HG03280 (cell line): Measurements from ENCODE around the gene SYT17.

Source experiments
- ATAC-seq: cut with Tn5 transposase; IDR thresholded peaks from one replicate; pipeline ENCODE4 v1.9.1; 2021; ENCODE audit warnings: mild to moderate bottlenecking, moderate library complexity; ENCODE audit not compliant: unreplicated experiment

Gene SYT17, protein sequence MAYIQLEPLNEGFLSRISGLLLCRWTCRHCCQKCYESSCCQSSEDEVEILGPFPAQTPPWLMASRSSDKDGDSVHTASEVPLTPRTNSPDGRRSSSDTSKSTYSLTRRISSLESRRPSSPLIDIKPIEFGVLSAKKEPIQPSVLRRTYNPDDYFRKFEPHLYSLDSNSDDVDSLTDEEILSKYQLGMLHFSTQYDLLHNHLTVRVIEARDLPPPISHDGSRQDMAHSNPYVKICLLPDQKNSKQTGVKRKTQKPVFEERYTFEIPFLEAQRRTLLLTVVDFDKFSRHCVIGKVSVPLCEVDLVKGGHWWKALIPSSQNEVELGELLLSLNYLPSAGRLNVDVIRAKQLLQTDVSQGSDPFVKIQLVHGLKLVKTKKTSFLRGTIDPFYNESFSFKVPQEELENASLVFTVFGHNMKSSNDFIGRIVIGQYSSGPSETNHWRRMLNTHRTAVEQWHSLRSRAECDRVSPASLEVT

DNA sequence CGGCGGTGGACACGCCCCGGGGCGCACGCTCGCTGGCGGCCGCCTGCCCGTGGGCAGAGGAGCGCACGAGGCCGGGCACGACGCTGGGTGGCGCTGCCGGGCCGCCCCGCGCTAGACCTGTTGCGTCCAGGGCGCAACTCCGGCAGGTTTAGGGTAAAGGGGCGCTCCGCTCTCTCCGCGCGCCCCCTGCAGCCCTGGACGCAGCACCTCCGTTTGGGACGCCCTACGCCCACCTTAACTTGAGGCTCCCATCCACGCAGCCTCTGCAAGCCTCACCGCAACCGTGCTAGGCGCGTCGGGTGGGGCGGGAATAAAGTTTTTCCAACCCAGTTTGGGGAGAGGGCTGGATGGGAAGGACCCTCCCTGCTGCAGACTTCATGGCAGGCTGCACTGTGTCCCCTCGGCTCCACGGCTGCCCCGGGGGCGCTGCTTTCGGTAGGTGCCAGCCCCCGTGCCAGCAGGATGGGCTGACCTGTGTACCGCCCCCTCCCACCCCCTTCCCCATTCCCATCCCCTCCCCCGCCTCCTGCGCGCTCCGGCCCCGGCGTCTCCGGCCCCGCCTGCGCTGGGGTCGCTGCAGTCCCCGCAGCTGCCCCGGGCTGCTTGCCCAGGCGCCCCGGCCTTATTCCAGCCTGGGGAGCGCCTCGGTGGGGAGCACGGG lies at the start of gene SYT17:
TSS of gene SYT17 (plus strand) at position 531 of the 661 bp plus-strand sequence. CDS start 407 bp downstream, outside the sequence.
- ATAC-seq = peak; percentile 71

DNA sequence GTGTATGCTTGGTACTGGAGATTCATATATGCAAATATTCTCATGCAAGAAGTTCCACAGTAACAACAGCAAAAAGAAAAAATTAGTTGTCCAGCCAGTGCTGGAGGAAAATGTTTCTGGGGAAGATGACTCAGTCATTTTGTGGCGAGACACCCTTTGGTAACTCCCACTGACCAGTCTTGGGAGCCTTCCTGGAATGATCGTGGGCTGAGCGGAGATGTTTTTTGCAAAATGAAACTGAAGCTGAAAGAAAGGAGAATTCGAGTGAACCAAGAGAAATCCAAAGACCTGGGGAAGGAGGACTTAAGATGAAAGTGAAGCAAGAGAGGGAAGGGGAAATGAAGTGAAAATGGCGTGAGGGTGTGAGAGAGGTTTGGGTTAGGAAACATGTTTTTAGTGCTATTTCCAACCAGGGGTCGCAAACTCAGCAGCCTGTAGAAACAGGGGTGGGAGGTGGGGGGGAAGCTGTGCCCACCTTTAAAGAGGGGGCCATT lies 49.1 kb upstream of the SYT17 start:
- no peak for ATAC-seq

DNA sequence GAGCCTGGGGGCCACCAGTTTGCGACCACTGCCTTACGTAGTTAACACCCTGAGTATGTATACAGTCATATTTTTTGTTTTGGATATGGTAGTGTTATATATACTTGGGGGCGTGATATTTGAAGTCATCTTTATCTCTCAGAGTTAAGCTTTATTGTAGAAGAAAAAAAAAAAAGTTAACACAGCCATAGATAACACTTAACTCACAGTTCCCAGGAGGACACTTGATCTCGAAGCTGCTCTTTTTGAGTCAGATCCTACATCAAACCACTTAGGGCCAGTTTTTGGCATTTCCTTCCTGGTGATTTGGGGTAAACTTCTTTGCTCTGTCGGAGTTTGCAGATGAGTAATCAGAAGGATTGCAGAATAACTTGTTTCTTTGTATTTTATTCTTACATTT lies 48.5 kb upstream of the SYT17 start:
- no peak for ATAC-seq

DNA sequence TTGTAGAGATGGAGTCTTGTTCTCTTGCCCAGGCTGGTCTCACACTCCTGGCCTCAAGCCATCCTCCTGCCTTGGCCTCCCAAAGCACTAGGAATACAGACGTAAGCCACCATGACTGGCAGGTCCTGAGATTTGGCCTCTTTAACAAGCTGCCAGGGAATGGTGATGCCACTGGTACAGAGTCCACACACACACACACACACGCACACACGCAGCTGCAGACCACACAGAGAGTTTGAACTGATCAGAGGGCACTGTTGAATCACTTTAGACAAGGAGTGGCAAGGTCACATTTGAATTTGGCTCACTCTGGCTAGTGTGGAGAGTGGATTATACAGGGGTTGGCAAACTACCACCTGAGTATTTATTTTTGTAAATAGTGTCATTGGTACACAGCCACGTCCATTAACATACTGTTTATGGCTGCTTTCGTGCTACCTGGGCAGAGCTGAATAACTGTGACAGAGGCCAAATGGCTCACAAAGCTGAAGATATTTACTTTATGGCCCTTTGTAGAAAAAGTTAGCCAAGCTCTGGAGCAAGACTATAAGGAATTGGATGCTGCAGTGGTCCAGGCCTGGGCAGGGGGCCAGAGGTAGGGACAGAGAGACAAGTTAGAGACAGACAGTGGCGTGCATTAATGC lies 44.4 kb upstream of the SYT17 start:
- ATAC-seq = no peak

DNA sequence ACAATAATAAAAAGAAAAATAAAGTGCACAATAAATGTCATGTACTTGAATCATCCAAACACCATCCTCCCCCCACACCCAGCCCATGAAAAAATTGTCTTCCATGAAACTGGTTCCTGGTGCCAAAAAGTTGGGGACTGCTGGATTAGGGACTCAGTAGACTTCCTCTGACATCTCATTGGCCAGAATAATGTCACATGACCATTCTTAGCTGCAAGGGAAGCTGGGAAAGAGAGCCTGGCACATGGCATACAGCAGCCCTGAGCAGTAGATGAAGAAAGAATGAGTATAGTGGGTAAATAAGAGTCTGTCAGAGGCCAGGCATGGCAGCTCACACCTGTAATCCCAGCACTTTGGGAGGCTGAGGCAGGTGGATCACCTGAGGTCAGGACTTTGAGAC lies 41.7 kb upstream of the SYT17 start:
- ATAC-seq = no peak

DNA sequence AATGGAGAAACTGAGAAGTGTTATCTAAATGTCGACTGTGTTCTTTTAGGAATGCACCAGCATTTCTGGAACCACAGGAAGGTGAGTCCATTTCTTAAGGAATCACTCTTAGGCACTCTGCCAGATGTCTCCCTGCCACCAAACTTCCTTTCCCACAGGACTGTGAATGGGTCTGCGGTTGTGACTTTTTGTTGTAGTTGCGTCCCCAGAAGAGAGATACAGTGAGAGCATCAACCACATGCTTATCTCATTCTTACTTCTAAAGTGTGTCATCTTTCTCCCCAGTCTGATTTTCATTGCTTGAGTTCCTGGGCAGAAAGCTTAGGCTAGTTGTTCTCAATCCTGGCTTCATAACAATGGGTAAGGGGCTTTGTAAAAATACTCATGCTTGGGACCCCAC lies 40.8 kb upstream of the SYT17 start:
- ATAC-seq = peak; percentile 37

DNA sequence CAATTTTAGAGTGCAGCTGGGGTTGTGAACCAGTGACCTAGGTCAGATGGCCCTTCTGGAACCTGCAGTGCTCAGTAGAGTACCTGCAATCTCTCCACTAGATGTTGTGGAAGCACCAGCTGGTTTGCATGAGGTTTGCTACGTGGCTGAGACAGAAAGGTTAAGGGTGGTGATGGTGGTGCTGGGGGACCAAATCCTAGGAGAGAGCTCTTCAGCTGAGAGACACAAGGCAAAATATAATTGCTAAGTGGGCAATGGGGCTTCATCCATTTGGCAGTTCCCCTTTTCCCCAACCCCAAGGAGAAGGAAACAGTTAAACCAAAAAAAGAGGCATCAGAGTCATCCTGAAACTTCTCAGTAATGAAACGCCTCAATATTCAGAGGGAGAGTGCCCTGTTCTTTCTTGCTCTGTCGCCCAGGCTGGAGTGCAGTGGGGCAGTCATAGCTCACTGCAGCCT lies 40.3 kb upstream of the SYT17 start:
- ATAC-seq = peak; percentile 75

DNA sequence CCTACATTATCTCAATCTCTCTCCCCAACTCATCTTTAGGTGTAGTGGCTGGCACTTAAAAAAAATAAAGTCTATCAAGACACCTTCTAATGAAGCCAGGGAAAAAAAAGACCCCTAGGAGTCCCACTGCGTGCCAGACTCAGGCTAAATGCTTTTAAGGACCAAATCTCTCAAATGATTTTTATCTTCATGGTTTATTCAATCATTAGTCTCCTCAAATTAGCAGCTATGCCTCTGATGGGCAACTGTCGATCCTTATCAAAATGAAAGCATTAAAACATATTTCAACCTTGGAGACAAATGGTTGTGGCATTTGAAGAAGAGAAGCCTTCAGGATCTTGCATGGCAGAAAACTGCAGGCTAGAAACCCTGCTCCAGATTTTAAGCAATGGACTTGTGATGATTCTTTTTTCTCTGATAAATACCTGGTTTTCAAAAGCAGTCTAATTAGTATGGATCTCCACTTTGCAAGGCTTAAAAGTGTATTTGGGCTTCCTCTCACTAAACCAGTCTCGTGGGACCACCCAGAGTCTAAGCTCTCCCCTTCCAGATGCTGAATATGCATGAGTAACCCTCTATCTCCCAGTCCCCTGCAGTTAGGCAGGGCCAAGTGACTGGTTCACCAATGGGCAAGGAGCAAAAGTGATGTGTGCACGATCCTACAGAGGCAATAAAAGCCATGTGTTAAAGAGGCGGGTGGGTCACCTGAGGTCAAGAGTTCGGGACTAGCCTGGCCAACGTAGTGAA lies 39.4 kb upstream of the SYT17 start:
- ATAC-seq = no peak

DNA sequence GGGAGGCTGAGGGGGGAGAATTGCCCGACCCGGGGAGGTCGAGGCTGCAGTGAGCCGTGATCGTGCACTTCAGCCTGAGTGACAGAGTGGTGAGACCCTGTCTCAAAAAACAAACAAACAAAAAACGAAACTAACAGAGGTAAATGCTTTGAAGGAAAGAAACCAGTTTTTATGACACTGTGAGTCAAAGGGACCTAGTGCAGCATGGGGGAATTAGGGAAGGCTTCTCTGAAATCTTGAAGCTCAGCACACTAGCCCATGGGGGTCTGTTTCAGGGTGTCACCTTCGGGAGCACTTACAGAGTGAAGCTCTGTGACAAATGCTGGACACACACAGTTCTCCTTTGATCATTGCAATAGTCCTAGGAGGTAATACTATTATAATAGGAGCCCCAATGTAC lies 37.7 kb upstream of the SYT17 start:
- ATAC-seq = no peak

DNA sequence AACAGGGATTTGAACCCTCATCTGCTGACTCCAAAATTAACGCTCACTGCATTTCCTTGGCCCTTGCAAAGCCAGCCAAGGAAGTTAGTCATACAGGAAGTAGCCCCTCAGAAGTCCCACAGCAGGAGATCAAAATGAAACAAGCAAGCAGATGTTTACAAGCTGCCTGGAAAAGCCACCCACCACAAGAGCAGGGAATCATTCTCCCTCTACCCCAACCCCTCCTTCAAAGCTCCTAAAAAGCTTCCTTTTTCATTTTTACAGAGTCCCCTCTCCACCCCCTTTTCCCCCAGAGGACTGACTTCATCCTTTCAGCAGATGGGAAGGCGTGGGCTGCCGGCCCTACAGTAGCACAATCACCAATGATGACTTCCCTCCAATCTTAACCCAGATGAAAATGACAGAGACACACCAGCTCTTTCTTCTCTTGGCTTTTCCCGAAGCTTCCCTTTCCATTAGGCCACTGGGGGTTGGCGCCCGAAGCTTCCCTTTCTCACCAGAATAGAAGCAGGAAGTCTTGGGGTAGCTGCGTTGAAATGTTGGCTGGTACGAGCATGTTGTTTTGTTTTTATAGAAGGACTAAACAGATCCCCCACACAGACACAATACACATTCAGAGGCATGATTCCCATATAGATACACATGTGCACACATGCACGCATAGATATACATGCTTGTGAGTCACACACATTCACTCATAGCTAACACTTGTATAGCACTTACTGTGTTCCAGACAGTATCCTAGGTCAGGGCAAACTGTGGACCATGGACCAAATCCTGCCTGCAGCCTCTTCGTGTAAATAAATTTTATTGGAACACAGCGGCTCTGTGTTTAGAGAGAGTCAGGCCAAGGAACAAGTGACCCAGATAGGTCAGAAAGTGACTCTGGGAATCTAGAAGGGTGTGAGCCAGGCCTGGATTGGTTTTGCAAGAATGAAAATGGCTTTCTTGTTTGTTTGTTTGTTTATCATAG lies 36.9 kb upstream of the SYT17 start:
- ATAC-seq = no peak

DNA sequence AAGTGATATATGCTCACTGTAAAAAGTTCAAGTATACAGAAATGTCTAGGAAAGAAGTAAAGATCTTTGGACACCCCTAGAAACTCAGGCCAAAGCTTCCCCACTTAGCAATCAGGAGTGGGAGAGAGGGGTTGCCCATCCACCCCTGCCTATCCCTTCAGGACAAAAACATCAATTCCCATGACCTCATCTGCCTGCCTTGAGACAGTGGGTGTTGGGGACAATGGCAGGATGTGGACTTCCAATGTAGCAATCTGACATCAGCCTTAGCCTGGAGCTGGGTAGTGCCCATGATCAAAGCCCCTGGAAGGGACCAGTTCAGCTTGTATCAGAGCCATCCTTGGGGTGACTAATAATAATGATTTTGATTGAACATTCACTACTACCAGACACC lies 36.2 kb upstream of the SYT17 start:
- no peak for ATAC-seq

DNA sequence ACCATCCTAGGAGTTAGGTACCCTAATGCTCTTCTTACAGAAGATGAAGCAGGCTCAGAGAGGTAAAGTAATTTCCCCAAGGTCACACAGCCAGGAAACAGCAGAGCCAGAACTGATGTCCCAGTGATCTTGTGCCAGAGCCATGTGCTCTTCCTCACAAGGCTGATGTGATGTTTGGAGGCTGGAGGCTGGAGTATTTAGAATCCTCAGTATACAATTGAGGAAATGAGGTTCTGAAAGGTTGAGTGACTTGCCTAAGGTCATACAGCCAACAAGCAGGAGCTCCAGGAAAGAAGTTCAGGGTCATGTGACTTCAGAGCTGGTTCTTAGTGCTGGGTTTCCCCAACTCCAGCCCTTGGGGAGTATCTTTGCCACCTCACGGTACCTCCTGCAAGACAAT lies 35.8 kb upstream of the SYT17 start:
- no peak for ATAC-seq

DNA sequence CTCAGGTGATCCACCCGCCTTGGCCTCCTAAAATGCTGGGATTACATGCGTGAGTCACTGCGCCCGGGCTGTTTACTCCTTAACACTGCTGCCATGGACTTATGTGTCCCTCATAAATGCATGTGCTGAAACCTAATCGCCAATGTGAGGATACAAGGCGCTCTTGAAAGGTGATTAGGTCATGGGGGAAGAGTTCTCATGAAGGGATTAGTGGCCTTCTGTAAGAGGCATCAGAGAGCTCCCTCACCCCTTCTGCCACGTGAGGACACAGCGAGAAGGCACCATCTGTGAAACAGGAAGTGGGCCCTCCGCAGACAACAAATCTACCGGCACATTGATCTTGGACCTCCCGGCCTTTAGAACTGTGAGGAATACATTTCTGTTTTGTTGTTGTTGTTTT lies 35.1 kb upstream of the SYT17 start:
- no peak for ATAC-seq

DNA sequence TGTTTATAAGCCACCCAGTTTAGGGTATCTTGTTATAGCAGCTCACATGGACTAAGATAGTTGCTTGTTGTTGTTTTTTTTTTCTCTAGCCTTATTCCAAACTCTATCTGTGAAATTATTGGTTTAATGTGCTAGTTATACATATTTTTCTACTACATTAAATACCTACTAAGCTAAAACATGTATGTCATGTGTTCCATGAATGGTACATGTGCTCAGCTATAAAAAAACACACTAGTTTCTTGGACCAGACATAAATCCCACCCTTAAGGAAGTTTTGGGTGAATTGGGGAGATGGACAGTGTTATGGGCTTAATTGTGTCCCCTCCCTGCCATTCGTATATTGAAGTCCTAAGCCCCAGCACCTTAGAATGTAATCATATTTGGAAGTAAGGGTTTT lies 34.4 kb upstream of the SYT17 start:
- ATAC-seq = no peak

DNA sequence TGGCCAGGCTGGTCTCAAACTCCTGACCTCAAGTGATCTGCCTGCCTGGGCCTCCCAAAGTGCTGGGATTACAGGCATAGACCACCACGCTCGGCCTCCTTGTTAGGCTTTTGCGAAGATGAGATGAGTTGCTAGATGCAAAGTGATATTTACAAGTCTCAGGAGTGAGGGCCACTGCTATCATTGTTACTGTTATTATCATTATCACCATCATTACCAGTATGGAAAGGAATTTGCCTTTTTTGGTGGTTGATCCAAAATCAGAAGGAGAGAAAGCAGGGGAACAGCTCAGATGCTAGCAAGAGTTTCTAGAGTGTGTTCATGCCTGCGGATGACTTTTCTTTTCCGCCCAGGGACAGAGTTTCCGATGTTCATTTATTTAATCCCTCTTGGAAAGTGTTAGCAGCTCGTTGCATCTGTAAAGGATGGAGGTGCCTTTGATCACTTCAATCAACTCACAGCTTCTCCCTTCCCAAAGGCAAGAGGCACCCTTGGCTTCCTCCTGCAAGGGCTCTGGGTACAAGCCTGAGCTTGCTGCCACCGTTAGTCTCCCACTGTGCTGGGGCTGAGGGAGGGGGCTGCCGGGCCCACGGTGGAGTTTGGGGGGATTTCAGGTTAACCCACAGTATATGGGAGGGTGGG lies 32.7 kb upstream of the SYT17 start:
- ATAC-seq = no peak

DNA sequence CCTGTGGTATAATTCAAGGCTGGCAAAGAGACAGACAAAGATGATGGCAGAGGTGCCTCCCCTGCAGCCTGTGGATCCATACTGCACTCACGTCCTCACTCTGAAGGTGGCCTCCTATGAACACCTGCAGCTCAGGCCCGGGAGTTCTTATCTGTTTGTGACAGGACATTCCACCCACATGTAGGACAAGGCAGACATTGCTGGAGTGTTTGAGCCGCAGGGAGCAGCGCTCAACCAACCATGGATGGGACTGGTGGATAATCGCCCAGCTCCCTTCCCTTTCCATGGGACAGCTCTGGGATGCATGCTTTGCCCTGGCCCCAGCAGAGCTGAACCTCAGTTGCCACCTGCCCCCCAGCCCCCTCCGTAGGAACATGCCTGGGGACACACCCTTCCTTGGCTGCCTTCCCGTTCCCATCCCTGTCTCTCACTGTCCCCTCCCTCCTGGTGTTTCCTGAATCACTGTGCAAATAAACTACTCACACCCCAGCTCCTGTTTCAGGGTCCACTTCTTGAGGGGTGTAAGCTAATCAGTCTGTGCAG lies 32.1 kb upstream of the SYT17 start:
- no peak for ATAC-seq

DNA sequence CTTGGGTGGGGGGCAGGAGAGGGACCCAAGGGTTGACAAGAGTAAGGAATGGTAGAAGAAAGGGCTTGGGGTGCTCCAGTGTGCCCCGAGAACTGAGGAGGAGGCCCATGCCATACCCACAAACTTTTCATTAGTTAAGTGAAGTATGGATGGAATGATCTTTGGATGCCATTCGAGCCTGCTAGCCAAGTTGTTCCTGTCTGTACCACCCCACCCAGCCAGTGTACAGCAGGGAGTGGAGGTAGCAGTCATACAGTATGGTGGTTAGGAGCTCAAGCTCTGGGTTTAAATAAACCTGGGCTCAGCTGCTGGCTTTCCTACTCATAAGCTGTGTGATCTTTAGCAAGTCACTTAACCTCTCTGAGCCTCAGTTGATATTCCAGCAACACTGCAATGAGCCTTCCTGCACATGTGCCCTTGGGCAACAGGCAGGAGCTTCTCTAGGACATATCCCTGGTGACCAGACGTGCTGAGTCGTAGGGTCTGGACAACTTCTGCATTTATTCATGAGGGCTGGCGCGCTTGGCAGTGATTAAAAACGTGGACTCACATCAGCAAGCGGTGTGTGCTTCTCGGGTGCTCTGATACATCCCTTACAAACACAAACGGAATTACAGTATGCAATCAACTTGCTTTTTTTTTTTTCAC lies 31.4 kb upstream of the SYT17 start:
- ATAC-seq = no peak
